ENCODE results near the gene RAD54L. TPM values are rescaled to one million over a fixed set of nuclear protein-coding genes. Genes with fewer than 3 reads are reported as not detected.

The RAD54L gene
- 1.1 and 1.9 TPM in 2 replicates for total RNA-seq
- total RNA-seq (2013), result 0.77 TPM
- 0.57 and 1.1 TPM in 2 replicates for polyA plus RNA-seq
- polyA minus RNA-seq, result 0.09 and 1.2 TPM in 2 replicates

- no peaks in the 10 kb centered on the region for H3K27me3 Mint-ChIP-seq
- Histone ChIP-seq H4K20me1 (ENCODE audit: control insufficient read depth, insufficient read depth, low read length, poor library complexity, severe bottlenecking) (no peaks in the 10 kb centered on the region), H3K4me1 (ENCODE audit: control insufficient read depth in 2 of 2, insufficient read depth in 2 of 2, low read length in 2 of 2) (peaks cover 12 to 17% of the 10 kb centered on the region in 2 donors), H3K4me3 (ENCODE audit: control extremely low read depth in 1 of 5, extremely low read depth in 1 of 5, insufficient read depth in 1 of 5, low read depth in 2 of 5, low read length in 4 of 5) (peak within 1 kb of the TSS; percentile 70 to 77 (median 76)), H3K36me3 (replicated peaks in 1 of 2; ENCODE audit: control extremely low read depth in 1 of 2, control insufficient read depth in 1 of 2, extremely low read depth in 1 of 2, insufficient read depth in 2 of 2, low read length in 1 of 2) (no peaks in the 10 kb centered on the region), H3K27ac (ENCODE audit: low read length in 2 of 2) (peak within 1 kb of the TSS; percentile 39 to 63), H3K79me2 (ENCODE audit: control insufficient read depth, insufficient read depth, low read length) (no peaks in the 10 kb centered on the region), H2AFZ (ENCODE audit: insufficient read depth, low read depth, low read length, poor library complexity, severe bottlenecking) (peak within 1 kb of the TSS; percentile 94), H3K9me3 (ENCODE audit: control extremely low read depth in 1 of 3, control insufficient read depth in 2 of 3, insufficient read depth in 1 of 3, low read length in 2 of 3) (no peaks in the 10 kb centered on the region), H3K4me2 (replicated peaks; ENCODE audit: low read depth, low read length, poor library complexity, severe bottlenecking) (peak within 1 kb of the TSS; percentile 93), H3K27me3 (replicated peaks in 1 of 4; ENCODE audit: control extremely low read depth in 1 of 4, control insufficient read depth in 3 of 4, insufficient read depth in 4 of 4, low read length in 3 of 4) (no peaks in the 10 kb centered on the region), H3K9ac (ENCODE audit: low read length) (peak within 1 kb of the TSS; percentile 79)
- CTCF ChIA-PET, result interaction anchor here (1.2 to 5.5 kb wide), 3 partner anchors 24 to 101 kb away, joined by 6 to 77 read pairs (median 7); partner anchors contain the start of gene LRRC41
- intact Hi-C loops (cut with micrococcal nuclease), result loop anchor here (1.0 to 5.0 kb wide), 6 partner anchors 49 to 470 kb away; partner anchors contain the start of genes EFCAB14, LRRC41, NSUN4 and PIK3R3
- H3K9me3 Mint-ChIP-seq (ENCODE audit: insufficient read depth), result no peaks in the 10 kb centered on the region
- TF ChIP-seq, protein P1, sequence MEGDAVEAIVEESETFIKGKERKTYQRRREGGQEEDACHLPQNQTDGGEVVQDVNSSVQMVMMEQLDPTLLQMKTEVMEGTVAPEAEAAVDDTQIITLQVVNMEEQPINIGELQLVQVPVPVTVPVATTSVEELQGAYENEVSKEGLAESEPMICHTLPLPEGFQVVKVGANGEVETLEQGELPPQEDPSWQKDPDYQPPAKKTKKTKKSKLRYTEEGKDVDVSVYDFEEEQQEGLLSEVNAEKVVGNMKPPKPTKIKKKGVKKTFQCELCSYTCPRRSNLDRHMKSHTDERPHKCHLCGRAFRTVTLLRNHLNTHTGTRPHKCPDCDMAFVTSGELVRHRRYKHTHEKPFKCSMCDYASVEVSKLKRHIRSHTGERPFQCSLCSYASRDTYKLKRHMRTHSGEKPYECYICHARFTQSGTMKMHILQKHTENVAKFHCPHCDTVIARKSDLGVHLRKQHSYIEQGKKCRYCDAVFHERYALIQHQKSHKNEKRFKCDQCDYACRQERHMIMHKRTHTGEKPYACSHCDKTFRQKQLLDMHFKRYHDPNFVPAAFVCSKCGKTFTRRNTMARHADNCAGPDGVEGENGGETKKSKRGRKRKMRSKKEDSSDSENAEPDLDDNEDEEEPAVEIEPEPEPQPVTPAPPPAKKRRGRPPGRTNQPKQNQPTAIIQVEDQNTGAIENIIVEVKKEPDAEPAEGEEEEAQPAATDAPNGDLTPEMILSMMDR (IDR thresholded peaks at IDR 0.05), result no peak
- no peak for TF ChIP-seq EZH2 (IDR thresholded peaks at IDR 0.05; ENCODE audit: borderline replicate concordance, insufficient read depth, low read depth, low read length, poor library complexity, severe bottlenecking)
- peak within 1 kb of the TSS; percentile 98 for H3K4me3 Mint-ChIP-seq
- WGBS (ENCODE audit: insufficient coverage), result under 1% methylated on average over 24 of the region's 49 CpGs
- H3K4me1 Mint-ChIP-seq, result peaks cover 16% of the 10 kb centered on the region
- peak; percentile 97 for DNase-seq
- H3K27ac Mint-ChIP-seq, result peak within 1 kb of the TSS; percentile 89
- peak; percentile 95 for ATAC-seq (ENCODE audit: low read depth)
- POLR2A ChIA-PET, result interaction anchor here (0.6 to 1.6 kb wide), 2 partner anchors 56 to 1573 kb away, joined by 4 to 17 read pairs; partner anchors contain the start of genes ARMH1, LRRC41, TMEM53 and UQCRH
Measured at GRCh38 chr1:46247436-46248121, at the start of gene RAD54L. Gene RAD54L (plus strand): TSS chr1:46247763. CDS start chr1:46248406, 643 bp downstream.

Measured in B cell (primary cell).